A673 (cell line): ENCODE measurements around the gene ABCC5. TPM values are rescaled to one million over a fixed set of nuclear protein-coding genes. Genes with fewer than 3 reads are reported as not detected.

Experiments
- BruUV-seq: library from RNA; stranded (reverse); fragments of 400-500 nt; replicated peaks from 2 replicates; lab custom pipeline; 2021; lab: Mats Ljungman, UMichigan
- CTCF ChIA-PET: fragments of 300-600 bp; sonication (Branson Sonifier 250); formaldehyde crosslinking; loops from one replicate; lab custom pipeline; 2022; ENCODE audit warnings: antibody characterized with exemption; lab: Charles Lee
- POLR2A ChIA-PET: fragments of 300-600 bp; sonication (Branson Sonifier 250); formaldehyde crosslinking; loops from one replicate; lab custom pipeline; 2022; ENCODE audit warnings: antibody characterized with exemption; ENCODE audit not compliant: low non-redundant PET; lab: Charles Lee
- DNase-seq: peaks from one replicate; pipeline ENCODE4 v3.0.0-alpha.2; 2015; ENCODE audit warnings: low spot score
- H3K27ac ChIP-seq: fragments of 200-600 bp; sonication (generic); 2 replicates; pipeline ENCODE4 v1.5.1; 2016; ENCODE audit warnings: mixed run types, low read depth, mild to moderate bottlenecking, mixed read lengths, antibody characterized with exemption, low read length; ENCODE audit not compliant: poor library complexity, severe bottlenecking
- H3K27me3 ChIP-seq: fragments of 200-600 bp; sonication (generic); replicated peaks from 2 replicates; pipeline ENCODE4 v1.6.1; 2017; ENCODE audit warnings: mixed run types, low read depth, mild to moderate bottlenecking, mixed read lengths, antibody characterized with exemption, low read length; ENCODE audit not compliant: insufficient read depth, poor library complexity
- H3K36me3 ChIP-seq: fragments of 200-600 bp; sonication (generic); 2 replicates; pipeline ENCODE4 v1.6.1; 2016; ENCODE audit warnings: mixed run types, mild to moderate bottlenecking, mixed read lengths, antibody characterized with exemption, low read length; ENCODE audit not compliant: insufficient read depth, poor library complexity, severe bottlenecking
- H3K4me1 ChIP-seq: fragments of 200-600 bp; sonication (generic); 2 replicates; pipeline ENCODE4 v1.6.1; 2017; ENCODE audit warnings: mixed run types, mild to moderate bottlenecking, mixed read lengths, antibody characterized with exemption, low read length; ENCODE audit not compliant: insufficient read depth, poor library complexity, severe bottlenecking
- H3K4me3 ChIP-seq: fragments of 200-600 bp; sonication (generic); 2 replicates; pipeline ENCODE4 v1.5.1; 2016; ENCODE audit warnings: low read depth, mixed run types, mild to moderate bottlenecking, mixed read lengths, low read length; ENCODE audit not compliant: poor library complexity, severe bottlenecking
- H3K9me3 ChIP-seq: fragments of 200-600 bp; sonication (generic); 2 replicates; pipeline ENCODE4 v1.6.1; 2016; ENCODE audit warnings: mixed run types, low read depth, mild to moderate bottlenecking, mixed read lengths, antibody characterized with exemption, low read length; ENCODE audit not compliant: poor library complexity, severe bottlenecking
- EZH2 ChIP-seq: fragments of 200-600 bp; sonication (generic); IDR thresholded peaks from 2 replicates; pipeline ENCODE4 v1.6.1; 2017; ENCODE audit warnings: borderline replicate concordance, low read depth, mild to moderate bottlenecking, mixed read lengths, antibody characterized with exemption, low read length; ENCODE audit not compliant: poor library complexity, severe bottlenecking
- intact Hi-C: fragments of 100-400 bp; cut with micrococcal nuclease; formaldehyde crosslinking; loops from one replicate; pipeline ENCODE4 v1.10.0; 2022; ENCODE audit not compliant: unreplicated experiment
- total RNA-seq: library from RNA; stranded (reverse); gene quantifications from 2 replicates; pipeline ENCODE4 v1.2.3, GENCODE V29; 2021
- TF ChIP-seq, protein P1 (sequence below): fragments of 300-800, 200-600 bp; sonication (generic); conservative IDR thresholded peaks from 2 replicates; pipeline ENCODE4 v1.5.1; 2017; ENCODE audit warnings: low read depth, mild to moderate bottlenecking, antibody characterized with exemption, low read length, moderate library complexity, mixed read lengths

The ABCC5 gene
- total RNA-seq, 1 experiment from 2014 or later, result 32.0 TPM

DNA sequence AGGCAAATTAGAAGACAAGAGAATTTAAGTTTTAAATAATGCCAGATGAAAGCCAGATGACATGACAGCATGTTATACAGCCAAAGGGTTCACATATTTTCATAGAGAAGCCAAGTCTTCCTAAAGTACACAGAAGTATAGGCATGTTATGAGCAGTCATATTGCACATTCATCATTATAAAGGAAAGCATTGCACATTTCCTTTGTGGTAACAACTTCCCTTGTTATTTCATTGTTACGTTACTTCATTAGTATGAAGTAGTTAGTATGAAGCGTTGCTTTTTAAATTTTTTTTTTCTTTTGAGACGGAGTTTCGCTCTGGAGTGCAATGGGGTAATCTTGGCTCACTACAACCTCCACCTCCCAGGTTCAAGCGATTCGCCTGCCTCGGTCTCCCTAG, 4.6 kb upstream of the ABCC5 start:
- ChIA-PET CTCF (no interaction called here), POLR2A (no interaction called here)
- H3K27me3 ChIP-seq, result no peaks in the 10 kb centered on the region

DNA sequence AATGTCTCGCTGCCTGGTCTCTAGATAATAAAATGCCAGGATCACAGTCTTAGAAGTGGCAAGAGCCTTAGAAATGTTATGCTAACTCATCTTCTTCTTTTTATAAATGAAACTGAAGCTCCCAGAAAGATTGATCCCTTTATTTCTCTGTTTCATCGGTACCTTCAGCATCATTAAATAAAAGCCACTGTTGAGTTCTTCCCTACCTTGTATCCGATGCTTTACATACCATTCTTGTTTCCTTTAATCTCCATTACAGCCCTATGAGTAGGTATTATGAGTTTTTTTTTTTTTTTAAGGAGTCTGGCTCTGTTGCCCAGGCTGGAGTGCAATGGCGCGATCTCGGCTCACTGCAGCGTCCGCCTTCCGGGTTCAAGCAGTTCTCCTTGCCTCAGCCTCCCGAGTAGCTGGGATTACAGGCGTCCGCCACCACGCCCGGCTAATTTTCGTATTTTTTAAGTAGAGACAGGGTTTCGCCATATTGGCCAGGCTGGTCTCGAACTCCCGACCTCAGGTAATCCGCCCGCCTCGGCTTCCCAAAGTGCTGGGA, 815 bp upstream of the ABCC5 start:
- ChIA-PET CTCF (no interaction called here), POLR2A (no interaction called here)
- H3K36me3 ChIP-seq, result no peaks in the 10 kb centered on the region
- TSS peak; percentile 64 for BruUV-seq
- peaks cover 10% of the 10 kb centered on the region for H3K4me1 ChIP-seq
- peak overlapping the region; percentile 56 for H3K27ac ChIP-seq
- peak overlapping the region; percentile 98 for H3K4me3 ChIP-seq
- no peaks in the 10 kb centered on the region for H3K27me3 ChIP-seq
- TF ChIP-seq, protein P1, sequence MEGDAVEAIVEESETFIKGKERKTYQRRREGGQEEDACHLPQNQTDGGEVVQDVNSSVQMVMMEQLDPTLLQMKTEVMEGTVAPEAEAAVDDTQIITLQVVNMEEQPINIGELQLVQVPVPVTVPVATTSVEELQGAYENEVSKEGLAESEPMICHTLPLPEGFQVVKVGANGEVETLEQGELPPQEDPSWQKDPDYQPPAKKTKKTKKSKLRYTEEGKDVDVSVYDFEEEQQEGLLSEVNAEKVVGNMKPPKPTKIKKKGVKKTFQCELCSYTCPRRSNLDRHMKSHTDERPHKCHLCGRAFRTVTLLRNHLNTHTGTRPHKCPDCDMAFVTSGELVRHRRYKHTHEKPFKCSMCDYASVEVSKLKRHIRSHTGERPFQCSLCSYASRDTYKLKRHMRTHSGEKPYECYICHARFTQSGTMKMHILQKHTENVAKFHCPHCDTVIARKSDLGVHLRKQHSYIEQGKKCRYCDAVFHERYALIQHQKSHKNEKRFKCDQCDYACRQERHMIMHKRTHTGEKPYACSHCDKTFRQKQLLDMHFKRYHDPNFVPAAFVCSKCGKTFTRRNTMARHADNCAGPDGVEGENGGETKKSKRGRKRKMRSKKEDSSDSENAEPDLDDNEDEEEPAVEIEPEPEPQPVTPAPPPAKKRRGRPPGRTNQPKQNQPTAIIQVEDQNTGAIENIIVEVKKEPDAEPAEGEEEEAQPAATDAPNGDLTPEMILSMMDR, result no peak
- no peak for TF ChIP-seq EZH2
- DNase-seq, result no peak
- no peaks in the 10 kb centered on the region for H3K9me3 ChIP-seq
- intact Hi-C loops, result loop anchor here (5.0 kb wide), 1 partner anchor 121 kb away; no protein-coding TSS in a partner anchor

More for the DNA sequence above, 4.6 kb upstream of the ABCC5 start:
- Histone ChIP-seq H3K36me3 (no peaks in the 10 kb centered on the region), H3K4me1 (no peaks in the 10 kb centered on the region), H3K4me3 (no peak overlapping the region), H3K9me3 (no peaks in the 10 kb centered on the region), H3K27ac (no peak overlapping the region)
- no peak for DNase-seq
- BruUV-seq, result no TSS peak
- intact Hi-C loops, result no loop called here
- TF ChIP-seq EZH2, result no peak
- TF ChIP-seq, protein P1, result no peak

DNA sequence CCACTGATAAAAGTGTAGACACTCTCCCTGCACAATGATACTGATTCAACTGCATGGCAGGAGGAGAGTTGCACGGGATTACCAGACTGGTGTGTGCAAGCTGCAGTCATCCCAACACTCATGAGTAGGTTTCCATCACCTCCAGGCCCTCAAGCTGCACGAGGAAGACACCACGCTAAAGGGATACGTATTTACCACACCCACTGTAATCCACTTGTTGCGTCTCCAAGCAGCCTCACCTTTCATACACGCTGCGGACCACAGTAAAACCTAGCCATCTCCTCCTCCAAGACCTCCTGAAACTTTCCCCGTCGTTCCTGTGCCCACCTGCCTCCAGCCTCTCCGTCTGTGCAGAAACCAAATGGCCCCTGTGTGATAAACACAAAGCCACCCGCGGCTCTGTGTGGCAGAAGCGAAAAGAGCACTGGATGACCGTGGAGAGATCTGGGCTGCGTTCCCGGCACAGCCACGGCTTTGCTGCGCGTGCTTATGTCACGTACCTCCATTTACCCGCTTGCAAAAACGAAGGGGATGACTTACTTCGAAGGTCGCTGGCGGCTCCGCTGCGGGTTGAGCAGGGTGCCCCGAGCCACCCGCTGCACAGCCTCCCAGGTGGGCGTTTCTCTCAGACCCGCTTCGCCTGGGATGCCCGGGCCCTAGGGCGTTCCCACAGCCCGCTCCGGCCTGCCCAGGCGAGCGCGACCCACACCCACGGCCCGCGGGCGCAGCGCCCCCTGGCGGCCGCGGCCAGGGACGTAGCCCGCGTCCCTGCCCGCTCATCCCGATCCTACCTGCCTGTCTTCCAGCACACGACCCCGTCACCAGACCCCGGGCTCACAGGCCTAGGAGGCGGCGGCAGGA, 643 bp downstream of the ABCC5 start:
- POLR2A ChIA-PET, result no interaction called here
- no TSS peak for BruUV-seq
- H3K27ac ChIP-seq, result peak overlapping the region; percentile 56

More for the DNA sequence above, 643 bp downstream of the ABCC5 start:
- CTCF ChIA-PET, result interaction anchor here (0.5 to 0.7 kb wide), 2 partner anchors 24 to 211 kb away, joined by 4 read pairs; no protein-coding TSS in a partner anchor
- H3K9me3 ChIP-seq, result no peaks in the 10 kb centered on the region
- no peaks in the 10 kb centered on the region for H3K27me3 ChIP-seq
- H3K4me3 ChIP-seq, result peak overlapping the region; percentile 98
- TF ChIP-seq EZH2, result no peak
- TF ChIP-seq, protein P1, result peak; percentile 82
- H3K36me3 ChIP-seq, result peaks cover 7% of the 10 kb centered on the region
- intact Hi-C loops, result loop anchor here (5.0 kb wide), 1 partner anchor 120 kb away; no protein-coding TSS in a partner anchor
- peak; percentile 67 for DNase-seq
- peaks cover 10% of the 10 kb centered on the region for H3K4me1 ChIP-seq
